Dermis microvascular lymphatic vessel endothelial cell (primary cell): ENCODE data around the gene BCL2L2. TPM values are rescaled to one million over a fixed set of nuclear protein-coding genes. Genes with fewer than 3 reads are reported as not detected.
A peak's percentile ranks its signal among the peaks of the same experiment; 100 is the strongest.
"Not testable (repeated sequence)": the region's sequence is repeated elsewhere in the genome, so short reads cannot be mapped to it uniquely, and the experiment has no call there.

Experiments used
- DNase-seq, 2 donors: peaks; one replicate each; pipeline versions ENCODE4 v3.0.0 to v3.0.0-alpha.2; 2010; ENCODE audit warnings: low read depth in 2 of 2
- total RNA-seq: library from RNA; depleted of rRNA; stranded (reverse); fragments of >200 nt; gene quantifications from 2 replicates; pipeline ENCODE4 v1.2.1, GENCODE V29; 2014

The BCL2L2 gene
- total RNA-seq, 1 donor from 2014 or later: 10.9 TPM

GRCh38 chr14:23324455-23324846, 17.8 kb downstream of the BCL2L2 start:
- no peak for DNase-seq

DNA sequence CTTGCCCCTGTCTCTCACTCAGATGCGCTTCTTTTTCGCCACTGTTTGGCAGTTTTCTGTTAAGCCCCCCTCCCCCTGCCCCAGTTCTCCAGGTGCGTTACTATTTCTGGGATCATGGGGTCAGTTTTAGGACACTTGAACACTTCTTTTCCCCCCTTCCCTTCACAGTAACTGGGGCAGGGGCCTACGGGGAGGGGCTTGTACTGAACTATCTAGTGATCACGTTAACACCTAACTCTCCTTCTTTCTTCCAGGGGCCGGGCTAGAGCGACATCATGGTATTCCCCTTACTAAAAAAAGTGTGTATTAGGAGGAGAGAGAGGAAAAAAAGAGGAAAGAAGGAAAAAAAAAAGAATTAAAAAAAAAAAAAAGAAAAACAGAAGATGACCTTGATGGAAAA, 18.4 kb downstream of the BCL2L2 start:
- DNase-seq: no peak

DNA sequence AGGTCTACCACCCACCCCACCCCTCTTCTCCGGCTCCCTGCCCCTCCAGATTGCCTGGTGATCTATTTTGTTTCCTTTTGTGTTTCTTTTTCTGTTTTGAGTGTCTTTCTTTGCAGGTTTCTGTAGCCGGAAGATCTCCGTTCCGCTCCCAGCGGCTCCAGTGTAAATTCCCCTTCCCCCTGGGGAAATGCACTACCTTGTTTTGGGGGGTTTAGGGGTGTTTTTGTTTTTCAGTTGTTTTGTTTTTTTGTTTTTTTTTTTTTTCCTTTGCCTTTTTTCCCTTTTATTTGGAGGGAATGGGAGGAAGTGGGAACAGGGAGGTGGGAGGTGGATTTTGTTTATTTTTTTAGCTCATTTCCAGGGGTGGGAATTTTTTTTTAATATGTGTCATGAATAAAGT, 19.1 kb downstream of the BCL2L2 start:
- DNase-seq: not testable (repeated sequence)

GRCh38 chr14:23326491-23327332, 20.1 kb downstream of the BCL2L2 start:
- no peak for DNase-seq

GRCh38 chr14:23327947-23328744, 21.5 kb downstream of the BCL2L2 start:
- peak; percentile 56 to 84 for DNase-seq

DNA sequence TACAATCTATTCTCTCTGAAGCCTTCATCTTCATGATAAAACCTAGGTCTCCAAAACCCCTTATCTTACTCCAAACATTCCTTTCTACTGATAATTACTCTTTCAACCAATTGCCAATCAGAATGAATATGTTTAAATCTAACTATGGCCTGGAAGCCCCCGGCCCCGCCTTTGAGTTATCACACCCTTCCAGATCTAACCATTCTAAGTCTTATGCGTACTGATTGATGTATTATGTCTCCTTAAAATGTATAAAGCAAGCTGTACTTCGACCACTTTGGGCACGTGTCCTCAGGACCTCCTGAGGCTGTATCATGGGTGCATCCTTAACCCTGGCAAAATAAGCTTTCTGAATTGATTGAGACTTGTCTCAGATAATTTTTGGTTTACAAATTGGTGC, 29.0 kb downstream of the BCL2L2 start:
- no peak for DNase-seq

DNA sequence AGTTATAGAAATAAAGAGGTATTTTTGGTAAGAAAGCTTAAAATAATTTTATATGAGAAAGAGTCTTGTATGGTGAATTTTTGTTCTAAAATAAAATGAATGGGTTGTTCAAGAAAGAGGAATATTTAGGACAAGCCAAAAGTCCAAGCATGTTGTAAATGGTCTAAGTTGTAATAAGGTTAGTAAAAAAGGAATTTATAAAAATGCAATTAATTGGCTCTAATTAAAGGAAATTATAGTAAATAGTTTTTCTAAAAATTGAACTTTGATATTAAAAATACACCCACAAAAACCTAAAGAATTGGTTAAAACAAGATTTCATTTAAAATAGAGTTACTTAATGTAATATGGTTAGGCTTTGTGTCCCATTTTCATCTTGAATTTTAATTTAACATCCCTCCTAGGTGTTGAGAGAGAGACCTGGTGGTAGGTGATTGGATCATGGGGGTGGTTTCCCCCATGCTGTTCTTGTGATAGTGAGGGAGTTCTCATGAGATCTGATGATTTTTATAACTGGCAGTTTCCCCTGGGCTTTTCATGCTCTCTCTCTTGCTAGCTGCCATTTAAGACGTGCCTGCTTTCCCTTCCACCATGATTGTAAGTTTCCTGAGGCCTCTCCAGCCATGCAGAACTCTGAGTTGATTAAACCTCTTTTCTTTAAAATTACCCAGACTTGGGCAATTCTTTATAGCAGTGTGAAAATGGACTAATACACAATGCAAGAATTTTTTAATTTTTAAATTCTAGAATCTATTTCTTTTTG, 33.1 kb downstream of the BCL2L2 start:
- DNase-seq: no peak

- no peak for DNase-seq
Measured at GRCh38 chr14:23344481-23344880, 37.8 kb downstream of the BCL2L2 start.

DNA sequence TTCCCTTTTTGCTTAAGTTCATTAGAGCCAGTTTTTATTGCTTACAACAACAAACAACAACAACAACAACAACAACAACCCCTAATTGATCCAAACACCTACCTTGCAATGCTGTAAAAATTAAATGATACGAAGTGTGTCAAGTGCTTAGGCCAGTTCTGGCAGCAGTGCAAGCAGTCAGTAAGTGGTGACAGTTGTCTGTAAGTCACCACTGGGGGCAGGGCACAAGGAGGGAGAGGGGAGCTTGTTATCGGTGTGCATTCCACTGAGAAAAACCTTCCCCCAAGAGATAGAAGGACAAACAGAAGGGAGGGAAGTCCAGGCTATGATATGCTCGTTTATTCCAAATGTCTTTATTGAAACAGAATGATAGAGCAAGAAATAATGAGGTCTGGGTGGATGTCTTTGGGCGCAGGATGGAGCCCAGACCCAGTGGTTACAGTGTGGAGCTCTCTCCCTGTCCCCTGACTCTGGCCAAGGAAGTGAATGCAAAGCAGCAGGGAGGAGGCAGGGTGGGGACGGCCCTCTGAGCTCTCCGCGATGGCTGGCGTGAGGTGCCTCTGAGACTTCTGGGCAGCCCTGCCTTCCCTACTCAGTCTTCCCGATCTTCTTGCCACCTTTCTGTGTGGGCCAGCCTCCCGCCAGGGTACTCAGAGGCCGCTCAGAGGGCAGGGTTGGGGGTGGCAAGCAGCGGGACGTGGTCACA, 39.5 kb downstream of the BCL2L2 start:
- no peak for DNase-seq

DNA sequence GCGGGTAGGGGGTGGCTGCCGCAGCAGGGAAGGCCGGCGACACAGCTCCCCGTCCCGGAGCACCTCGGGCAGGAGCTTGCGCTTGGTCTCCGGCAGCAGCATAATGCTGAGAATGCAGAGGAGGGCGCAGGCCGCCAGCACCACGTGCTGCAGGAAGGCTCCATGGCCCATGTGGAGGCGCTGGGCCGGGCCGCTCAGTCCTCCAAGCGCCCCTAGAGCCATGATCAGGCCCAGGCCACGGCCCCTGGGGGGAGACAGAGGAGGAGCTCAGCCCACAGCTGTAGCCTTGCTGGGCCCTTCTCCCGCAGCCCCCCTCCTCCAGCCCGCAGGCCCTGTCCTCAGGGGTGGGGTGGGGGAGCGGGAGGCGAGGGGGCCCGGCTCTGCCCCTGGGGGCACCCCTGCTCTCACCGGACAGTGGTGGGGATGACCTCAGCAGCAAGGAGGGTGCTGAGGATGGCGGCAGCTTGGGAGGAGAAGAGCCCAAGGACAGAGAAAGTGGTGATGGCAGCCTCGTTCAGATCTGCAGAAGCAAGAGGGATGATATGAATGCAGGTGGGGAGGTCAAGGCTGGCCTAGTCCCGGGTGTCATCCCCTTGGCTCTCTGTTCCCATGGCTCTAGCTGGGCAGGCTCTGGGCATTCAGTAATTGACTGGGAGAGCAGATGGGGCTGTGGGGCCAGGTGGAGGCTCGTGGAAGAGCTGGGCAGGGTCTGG, 40.2 kb downstream of the BCL2L2 start:
- no peak for DNase-seq

GRCh38 chr14:23347406-23348296, 41.0 kb downstream of the BCL2L2 start:
- no peak for DNase-seq

DNA sequence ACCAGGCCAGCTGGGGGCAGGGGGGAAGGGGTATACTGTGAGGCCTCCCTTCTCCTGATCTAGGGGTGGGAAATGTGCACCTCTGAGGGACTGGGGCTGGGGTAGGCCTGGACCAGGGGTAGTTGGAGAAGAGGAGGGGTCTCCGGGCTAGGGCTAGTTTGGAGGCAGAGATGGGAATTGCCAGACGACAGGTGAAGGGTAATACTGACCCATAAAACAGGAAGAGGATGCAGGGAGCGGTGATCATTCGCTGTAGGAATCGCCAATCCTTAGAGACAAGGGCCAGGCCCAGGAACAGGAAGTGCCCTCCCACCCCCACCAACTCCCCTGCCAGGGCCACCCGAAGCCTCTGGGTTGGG, 41.6 kb downstream of the BCL2L2 start:
- DNase-seq: no peak

DNA sequence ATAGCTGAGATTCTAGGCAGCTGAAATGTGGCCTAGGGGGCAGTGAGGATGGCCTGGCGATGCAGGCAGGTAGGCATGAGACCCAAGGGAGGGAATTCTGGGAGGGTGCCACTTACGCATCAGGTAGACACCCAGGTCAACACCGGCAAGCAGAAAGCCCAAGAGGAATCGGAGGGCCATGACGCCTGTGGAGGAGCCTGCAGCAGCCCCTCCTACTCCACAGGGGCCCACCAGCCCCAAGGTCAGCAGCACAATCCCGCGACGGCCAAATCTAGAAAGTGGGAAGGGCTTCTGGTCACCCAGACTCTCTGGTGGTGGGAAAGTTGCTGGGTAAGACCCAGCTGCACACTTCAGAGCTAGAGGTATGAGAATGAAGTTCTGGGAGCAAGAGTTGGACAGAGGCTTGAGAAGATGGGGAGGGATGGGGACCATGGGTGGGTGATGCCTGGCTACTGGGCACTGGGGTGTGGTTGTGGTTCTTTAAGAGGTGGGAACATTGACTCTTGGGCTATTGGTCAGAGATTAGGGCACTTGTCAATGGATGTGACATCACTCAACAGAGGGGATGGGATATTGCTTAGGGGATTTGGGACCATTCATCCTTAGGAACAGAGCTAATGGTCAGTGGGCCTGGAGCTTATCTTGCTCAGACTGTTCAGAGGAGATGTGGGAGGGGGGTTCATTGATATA, 42.7 kb downstream of the BCL2L2 start:
- DNase-seq: no peak

DNA sequence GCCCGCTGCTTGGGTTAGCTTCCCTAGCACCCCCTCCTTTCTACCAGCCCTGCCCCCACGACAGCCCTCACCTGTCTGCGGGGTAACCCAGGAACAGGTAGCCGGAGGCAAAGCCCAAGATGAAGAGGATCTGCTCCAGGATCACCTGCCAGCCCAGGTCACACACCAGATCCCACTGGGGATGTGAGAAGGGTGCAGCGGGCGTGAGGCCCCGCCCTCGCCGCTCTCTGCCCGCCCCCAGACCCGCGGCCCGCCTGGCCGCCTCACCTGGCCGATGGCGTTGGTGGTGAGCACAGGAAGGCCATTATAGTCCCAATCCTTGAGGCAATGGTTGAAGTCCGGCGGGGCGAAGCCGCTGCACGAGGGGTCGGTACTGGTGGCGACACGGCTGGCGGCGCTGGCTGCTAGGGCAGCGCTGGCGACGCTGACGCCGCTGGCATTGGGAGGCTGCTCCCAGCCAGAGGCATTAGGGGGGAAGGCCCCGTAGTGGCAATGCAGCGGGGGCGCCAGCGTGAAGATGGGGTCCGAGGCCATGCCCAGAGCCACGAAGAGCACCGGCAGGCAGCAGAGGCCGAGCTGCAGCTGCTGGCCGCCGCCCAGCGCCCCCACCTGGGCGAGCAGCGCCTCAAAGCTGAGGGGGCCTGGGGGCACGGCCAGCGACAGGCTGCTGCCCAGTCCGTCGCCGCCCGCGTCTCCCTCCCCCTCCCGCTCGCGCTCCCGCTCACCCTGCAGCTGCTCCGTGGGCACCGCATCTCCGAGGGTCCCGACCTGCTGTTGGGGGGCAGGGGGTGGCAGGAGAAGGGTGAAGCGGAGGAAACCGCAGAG, 45.3 kb downstream of the BCL2L2 start:
- DNase-seq: peak in 1 of 2 donors; percentile 10

DNA sequence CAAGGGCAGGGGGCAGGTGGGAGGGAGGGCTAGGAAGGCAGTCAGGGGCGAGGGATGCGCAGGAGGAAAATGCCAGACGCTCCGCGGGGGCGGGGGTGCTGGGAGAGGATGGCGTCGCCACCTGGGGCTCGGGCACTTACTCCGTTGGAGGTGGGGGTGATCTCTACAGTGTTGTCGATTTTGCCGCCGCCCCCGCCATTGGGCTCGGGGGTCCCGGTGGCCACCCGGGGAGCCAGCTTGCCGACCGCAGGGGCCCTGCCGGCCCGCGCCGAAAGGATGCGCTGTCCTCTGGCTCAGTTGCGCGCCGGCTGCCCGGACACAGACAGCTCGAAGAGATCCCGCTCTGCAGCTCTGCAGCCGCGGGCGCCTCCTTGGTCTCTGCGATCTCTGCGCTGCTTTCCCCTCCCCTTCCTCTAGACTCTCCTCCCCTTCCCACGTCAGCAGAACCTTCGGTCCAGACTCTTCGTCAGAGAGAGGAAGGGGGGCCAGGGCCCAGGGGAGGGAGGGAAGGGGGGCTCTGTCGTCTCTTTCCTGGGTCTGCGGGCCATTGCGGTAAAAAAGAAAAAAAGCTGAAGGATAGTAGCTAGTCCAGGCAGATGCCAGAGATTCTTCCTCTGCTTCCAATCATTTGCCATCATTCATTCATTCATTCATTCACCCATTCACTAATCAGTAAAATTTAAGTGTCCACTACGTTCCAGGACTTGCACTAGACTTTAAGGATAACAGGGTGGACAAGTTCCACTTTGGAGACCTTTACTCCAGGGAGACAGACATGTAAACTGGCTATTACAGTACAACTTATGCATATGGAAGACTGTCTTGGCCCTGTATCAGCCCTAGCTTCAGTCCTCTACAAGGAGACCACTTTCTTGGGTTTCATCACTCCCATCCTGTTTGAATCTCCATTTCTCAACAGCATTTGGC, 46.1 kb downstream of the BCL2L2 start, which contains the start of gene SLC22A17:
SLC22A17 (minus strand) TSS at position 382 of the 927 bp plus-strand sequence.
- DNase-seq: peak in 1 of 2 donors; percentile 54

DNA sequence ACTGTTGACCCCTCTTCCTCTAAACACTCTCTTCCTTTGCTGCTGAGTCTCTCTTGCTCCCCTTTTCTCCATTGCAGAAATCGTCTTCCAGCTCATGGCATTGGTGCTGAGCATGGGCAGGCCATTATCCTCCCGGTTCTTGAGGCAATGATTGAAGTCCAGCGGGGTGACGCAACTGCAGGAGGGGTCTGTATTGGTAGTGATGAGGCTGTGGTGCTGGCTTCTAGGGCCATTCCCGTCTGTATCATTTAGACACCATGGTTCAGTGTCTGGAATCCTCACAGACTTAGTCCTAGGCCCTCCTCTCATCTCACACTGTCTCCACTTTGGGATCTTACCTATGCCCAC, 46.8 kb downstream of the BCL2L2 start:
- no peak for DNase-seq

GRCh38 chr14:23354990-23355389, 48.4 kb downstream of the BCL2L2 start:
- DNase-seq: no peak
